ENCODE results near the gene ZBTB16.

ZBTB16 gene

GRCh38 chr11:114065094-114065493 is 5.6 kb downstream of the ZBTB16 start:
- DNase-seq: no peak

DNA sequence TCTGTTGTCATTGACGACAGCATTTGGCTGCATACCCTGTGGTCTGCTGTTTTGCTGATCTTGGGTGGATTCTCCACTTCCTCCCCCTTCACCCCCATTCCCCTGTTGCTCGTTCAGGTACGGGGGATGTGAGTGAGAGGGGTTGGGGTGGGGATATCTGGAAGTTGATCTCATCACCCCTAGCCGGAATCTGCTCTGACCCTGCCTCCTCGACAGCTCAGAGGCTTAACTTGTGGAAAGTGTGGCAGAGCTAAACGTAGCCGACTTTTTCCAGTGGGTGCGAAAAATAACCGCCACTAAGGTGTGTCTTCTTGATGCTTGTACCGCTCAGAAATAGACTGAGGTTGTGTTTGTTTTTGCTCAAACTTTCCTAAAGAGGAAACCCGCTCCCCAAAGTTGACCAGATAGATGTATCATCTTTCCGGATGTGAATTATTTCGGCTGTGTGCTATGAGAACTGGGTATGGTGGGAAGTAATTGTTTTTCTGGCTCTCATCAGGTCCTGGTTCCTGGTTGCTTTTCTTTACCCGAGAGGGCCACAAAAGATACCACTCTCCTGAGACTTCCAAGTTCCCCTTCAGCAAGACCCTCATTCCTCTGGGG is 6.6 kb downstream of the ZBTB16 start:
- no peak for DNase-seq

DNA sequence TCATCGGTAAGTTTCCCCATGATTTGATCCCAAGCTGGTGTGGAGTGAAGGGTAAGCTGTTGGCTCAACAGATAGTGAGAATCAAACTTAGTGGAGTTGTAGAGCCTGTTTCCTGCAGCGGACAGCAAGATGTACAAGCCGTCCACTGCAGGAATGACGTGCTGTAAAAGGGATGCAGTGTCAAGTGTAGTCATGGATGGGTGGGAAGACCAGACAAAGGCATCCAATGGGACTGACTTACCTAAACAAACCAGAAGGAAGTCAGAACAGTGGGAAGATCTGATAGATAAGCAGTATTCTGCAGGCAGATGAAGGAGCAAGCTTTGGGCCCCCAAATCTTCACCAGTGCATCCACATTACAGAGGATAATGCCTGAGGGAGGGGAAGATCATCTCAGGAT is 8.8 kb downstream of the ZBTB16 start:
- DNase-seq: no peak

GRCh38 chr11:114070464-114071139 is 11.1 kb downstream of the ZBTB16 start:
- no peak for DNase-seq

DNA sequence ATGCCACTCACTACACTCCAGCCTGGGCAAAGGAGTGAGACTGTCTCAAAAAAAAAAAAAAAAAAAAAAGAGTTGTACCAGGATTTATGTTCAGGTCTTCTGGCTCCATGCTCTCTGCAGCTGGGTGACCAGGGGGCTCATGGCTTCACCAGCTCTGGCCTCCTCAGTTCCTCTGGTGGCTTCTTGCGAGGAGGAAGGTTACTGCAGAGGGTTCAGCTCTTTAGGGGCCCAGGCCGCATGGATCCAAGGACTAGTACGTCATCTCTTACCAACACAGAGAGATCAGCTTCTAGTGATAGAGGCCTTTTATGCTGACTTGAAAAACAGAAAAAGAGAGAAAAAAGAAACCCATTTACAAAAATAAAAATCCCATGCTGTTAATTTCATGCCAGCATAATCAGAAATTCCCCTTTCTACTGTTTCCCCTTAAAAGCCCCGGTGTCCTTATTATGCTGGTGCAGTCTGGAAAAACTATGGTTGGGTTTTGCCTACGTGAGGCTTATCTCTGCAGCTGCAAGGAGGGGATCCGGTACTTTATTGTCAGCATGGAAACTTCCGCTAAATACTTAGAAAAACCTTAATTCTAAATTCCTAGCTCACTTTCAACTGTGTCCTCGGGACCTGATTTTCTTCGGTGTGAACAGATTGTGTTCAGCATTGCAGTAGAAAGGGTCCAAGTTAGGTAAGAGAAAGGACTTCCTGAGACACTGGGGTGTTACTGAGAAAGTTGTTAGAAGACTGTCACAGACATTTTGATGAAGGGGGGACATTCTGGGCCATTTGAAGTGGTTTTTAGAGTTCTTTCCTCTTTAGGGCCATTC is 13.7 kb downstream of the ZBTB16 start:
- DNase-seq: no peak

DNA sequence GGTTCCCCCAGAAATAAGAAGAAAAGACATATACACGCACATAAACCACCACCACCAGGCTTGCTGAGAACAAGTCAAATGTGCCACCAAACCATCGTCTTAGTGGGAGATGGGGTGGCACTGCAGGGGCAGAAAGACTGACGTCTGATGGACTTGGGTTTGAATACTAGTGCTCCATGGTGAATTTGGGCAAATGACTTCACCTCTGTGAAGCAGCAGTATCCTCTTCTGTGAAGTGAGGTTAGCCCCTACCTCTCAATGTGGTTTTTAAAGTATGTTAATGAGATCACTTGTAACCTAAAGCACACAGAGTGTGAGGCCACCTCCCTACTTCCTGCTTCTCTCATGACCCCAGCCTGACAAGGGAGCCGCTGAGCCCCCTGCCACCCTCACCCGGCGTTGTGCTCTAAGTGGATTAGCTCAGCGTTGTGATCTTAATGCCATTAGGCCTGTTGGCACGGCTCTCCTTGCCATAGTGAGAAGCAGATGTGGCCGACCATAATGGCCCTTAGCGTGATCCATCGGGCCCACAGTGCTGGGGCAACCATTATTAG is 14.4 kb downstream of the ZBTB16 start:
- DNase-seq: no peak

DNA sequence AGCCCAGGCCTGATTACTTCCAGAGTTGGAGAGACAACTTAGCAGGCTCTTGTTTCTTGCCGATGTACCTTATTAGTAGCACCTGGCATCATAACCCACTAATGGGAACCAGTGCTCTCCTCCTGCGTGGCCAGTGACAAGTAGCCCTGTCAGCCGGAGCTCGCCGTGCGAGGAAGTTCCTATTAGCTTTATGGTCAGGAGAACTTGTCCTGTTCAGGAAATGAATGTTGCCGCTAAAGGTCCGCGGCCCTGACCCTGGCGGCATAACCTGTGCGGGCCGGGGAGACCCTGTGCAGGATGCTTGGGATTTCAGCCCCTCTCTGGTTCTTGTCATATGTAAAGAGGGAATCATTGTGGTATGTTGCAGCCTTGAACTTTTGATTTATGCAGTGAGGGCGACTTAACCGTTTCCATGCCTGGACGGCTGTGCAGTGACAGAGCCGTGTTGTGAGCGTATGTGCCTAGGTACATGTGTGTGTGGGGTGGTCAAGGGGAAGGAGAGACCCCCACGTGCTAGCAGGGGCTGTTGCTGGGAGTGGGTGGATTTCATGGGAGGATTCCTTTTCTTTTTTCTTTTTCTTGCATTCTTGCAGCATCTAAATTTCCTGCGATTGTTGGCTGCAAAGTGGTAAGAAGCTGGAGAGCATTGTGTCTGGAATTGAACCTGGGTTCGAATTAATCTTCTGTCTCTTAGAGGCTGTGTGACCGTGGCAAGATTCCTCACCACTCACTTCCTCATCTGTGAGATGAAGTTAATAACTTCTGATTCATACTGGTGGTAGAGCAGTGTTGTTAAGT is 15.2 kb downstream of the ZBTB16 start:
- no peak for DNase-seq

DNA sequence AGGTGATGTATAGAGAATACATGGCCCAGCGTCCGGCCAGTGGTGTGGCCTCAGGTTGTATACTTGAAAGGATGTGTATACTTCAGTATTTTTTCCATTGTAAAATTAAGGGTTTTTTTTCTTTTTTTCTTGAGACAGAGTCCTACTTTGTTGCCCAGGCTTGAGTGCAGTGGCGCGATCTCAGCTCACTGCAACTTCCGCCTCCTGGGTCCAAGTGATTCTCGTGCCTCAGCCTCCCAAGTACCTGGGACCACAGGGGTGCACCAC is 15.8 kb downstream of the ZBTB16 start:
- DNase-seq: no peak

DNA sequence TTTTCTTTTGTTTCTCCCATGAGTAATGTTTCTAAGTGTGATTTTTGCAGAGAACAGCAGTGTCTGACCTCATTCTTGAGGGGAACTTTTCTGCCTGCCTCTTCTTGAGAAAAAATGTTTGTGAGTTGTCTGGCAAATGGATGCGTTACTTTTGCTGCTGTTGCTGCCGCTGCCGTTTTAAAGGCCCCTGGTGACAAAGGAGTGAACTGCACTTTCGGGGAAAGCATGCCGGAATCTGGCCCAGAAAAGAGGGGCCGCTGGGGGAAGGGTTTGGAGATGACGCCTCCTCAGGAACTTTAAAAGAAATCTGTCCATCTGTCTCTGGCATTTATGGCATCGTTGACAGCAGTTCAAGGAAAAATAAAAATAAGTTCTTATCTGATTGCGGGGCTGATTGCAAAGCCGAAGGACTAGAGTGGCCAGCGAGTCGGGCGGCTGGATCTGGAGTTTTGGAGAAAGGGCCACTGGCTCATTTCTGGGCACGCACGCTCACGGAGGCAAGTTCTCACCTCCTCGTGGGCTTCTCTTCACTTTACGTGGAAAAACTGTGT is 16.5 kb downstream of the ZBTB16 start:
- DNase-seq: no peak

DNA sequence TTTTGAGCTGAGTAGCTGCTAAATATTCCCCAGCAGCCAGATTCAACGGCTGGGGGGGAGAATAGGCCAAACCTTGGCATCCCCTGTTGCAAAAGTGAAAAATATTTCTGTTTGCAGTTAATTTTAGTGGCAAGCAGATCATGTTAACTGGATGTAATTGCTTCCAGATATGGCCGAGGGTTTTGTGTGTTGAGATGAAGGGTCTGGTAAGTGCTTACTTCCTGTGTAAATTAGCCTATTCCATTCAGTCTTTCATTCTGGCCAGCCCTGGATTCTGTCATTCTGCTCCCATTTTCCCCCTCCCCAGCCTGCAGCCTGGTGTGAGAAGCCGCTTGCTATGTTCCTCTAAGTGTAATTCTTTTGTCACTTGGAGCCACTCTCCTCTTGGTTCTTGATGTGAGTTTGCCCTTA is 17.4 kb downstream of the ZBTB16 start:
- no peak for DNase-seq

DNA sequence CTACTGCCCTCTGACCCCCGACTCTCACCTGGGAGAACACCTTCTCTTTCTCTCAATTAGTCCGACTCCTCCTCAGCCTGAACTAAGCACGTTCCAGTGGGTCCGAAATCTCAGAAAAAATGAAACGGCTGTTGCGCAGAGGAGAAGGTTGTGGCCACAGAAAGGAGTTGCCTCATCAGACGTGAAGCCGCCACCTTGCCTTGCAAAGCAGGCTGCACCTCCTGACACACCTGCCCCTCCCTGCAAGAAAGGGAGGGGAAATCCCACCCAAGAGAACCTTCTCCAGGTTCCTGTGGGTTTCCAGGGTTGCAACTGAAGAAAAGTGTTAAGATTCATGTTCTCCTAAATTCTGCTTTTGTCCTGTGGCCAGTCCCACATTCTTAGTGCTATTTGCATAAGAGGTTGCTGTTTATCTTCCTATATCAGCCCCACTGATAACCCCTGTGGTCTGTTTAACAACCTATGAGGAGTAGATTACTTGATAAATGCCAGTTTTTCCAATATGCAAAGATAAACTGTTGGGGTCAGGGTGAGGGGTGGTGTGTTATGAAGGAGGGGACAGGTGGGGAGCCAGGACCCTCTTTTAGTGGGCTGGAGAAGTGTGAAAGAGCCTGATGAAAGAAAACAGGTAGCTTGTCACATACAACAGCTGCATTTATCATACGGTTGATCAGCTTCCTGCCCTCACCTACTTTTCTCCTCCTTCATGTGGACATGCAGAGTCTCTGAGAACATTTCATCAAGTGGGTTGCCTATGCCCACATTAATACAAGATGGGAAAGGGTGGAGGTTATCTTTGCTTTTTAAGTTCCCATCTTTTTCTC is 18.2 kb downstream of the ZBTB16 start:
- no peak for DNase-seq

GRCh38 chr11:114078423-114078822 is 18.9 kb downstream of the ZBTB16 start:
- DNase-seq: no peak

- no peak for DNase-seq
Observed at GRCh38 chr11:114079511-114080065, 20.1 kb downstream of the ZBTB16 start.

DNA sequence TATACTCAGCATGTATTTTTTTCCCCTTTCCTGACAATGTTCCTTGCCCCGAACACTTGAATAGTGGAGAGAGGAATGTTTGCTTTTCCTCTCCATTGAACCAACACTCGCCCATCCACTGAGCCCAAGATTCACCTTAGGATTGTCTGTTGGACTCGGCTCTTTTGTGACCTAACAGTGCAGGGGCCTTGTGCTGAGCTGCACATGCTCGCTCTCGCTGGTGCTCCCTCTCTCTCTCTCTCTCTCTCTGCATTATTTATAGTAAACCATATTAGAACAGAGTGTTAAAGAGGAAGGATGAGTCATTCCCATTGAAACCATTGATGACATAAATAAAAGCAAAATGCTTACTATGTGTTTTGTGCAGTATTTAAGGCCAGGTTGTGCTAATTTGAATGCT is 20.7 kb downstream of the ZBTB16 start:
- DNase-seq: no peak

- DNase-seq: no peak
Observed at GRCh38 chr11:114080769-114081168, 21.3 kb downstream of the ZBTB16 start.

DNA sequence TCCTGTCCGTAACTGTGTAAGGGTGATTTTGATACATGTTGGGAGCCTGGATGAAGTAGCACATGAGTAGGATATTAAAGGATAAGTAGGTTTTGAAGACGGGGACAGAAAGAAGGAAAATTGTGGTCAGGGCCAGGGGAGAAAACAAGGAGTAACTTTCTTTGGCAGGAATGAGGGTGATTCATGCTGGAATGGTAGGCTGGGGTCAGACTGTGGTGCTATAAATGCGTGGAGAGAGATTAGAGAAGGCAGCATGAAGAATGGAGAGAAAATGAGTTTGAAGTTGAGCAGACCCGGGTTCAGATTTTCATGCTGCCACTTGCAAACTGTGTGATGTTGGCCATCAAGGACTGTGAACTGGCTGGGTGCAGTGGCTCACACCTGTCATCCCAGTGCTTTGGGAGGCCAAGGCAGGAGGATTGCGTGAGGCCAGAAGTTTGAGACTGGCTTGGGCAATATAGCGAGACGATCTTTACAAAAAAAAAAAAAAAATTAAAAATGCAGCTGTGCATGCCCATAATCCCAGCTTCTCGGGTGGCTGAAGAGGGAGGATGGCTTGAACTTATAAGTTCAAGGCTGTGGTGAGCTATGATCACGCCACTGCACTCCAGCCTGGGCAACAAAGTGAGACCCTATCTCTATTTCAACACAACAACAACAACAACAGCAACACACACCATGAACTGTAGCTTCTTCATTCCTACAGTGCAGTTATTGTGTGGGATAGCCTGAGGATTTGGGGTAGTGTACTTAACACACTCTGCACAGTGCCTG is 22.3 kb downstream of the ZBTB16 start:
- no peak for DNase-seq

- DNase-seq: no peak
Observed at GRCh38 chr11:114082415-114082748, 22.9 kb downstream of the ZBTB16 start.

GRCh38 chr11:114082767-114083181 is 23.3 kb downstream of the ZBTB16 start:
- no peak for DNase-seq

- DNase-seq: no peak
Observed at GRCh38 chr11:114083391-114084252, 24.1 kb downstream of the ZBTB16 start.

GRCh38 chr11:114084414-114084813 is 24.9 kb downstream of the ZBTB16 start:
- no peak for DNase-seq

Data from midbrain (tissue), 1 donor.